ENCODE data around the gene TUBA4A.

Gene TUBA4A

GRCh38 chr2:219223831-219224610 is 29.7 kb downstream of the TUBA4A start:
- DNase-seq (ENCODE audit: insufficient read length) (no peak), FAIRE-seq (no peak)
- no peak for TF ChIP-seq POLR2AphosphoS5 (IDR thresholded peaks at IDR 0.05; ENCODE audit: low read depth, low read length)
- no peak for TF ChIP-seq TAF1 (IDR thresholded peaks at IDR 0.05; ENCODE audit: borderline replicate concordance, low read depth, low read length)
- no peak for TF ChIP-seq POLR2A (IDR thresholded peaks at IDR 0.05; ENCODE audit: low read depth, low read length)

- DNase-seq (ENCODE audit: insufficient read length), result no peak
- TF ChIP-seq TAF1 (IDR thresholded peaks at IDR 0.05; ENCODE audit: borderline replicate concordance, low read depth, low read length) (no peak), POLR2A (IDR thresholded peaks at IDR 0.05; ENCODE audit: low read depth, low read length) (no peak), POLR2AphosphoS5 (IDR thresholded peaks at IDR 0.05; ENCODE audit: low read depth, low read length) (no peak)
Measured at GRCh38 chr2:219221957-219222518, 31.7 kb downstream of the TUBA4A start.

GRCh38 chr2:219220652-219221402 is 32.9 kb downstream of the TUBA4A start:
- FAIRE-seq (no peak), DNase-seq (ENCODE audit: insufficient read length) (no peak)
- TF ChIP-seq POLR2AphosphoS5 (IDR thresholded peaks at IDR 0.05; ENCODE audit: low read depth, low read length) (no peak), POLR2A (IDR thresholded peaks at IDR 0.05; ENCODE audit: low read depth, low read length) (no peak), TAF1 (IDR thresholded peaks at IDR 0.05; ENCODE audit: borderline replicate concordance, low read depth, low read length) (no peak)

More at GRCh38 chr2:219221957-219222518, 31.7 kb downstream of the TUBA4A start:
- FAIRE-seq, result no peak

GRCh38 chr2:219219784-219220532 is 33.8 kb downstream of the TUBA4A start:
- no peak for DNase-seq (ENCODE audit: insufficient read length)
- FAIRE-seq, result no peak
- TF ChIP-seq POLR2A (IDR thresholded peaks at IDR 0.05; ENCODE audit: low read depth, low read length) (no peak), POLR2AphosphoS5 (IDR thresholded peaks at IDR 0.05; ENCODE audit: low read depth, low read length) (no peak), TAF1 (IDR thresholded peaks at IDR 0.05; ENCODE audit: borderline replicate concordance, low read depth, low read length) (no peak)

GRCh38 chr2:219218732-219219701 is 34.7 kb downstream of the TUBA4A start, which contains the start of gene ABCB6:
Gene ABCB6, minus strand, starts transcription at chr2:219218958. Its CDS starts 285 bp downstream, at chr2:219218673.
- DNase-seq (ENCODE audit: insufficient read length) (peak; percentile 98), FAIRE-seq (peak; percentile 97)
- TF ChIP-seq POLR2AphosphoS5 (IDR thresholded peaks at IDR 0.05; ENCODE audit: low read depth, low read length), result peak; percentile 87
- TF ChIP-seq TAF1 (IDR thresholded peaks at IDR 0.05; ENCODE audit: borderline replicate concordance, low read depth, low read length), result peak; percentile 68
- TF ChIP-seq POLR2A (IDR thresholded peaks at IDR 0.05; ENCODE audit: low read depth, low read length), result peak; percentile 91

- DNase-seq (ENCODE audit: insufficient read length), result no peak
- no peak for FAIRE-seq
- no peak for TF ChIP-seq TAF1 (IDR thresholded peaks at IDR 0.05; ENCODE audit: borderline replicate concordance, low read depth, low read length)
- TF ChIP-seq POLR2AphosphoS5 (IDR thresholded peaks at IDR 0.05; ENCODE audit: low read depth, low read length), result no peak
- no peak for TF ChIP-seq POLR2A (IDR thresholded peaks at IDR 0.05; ENCODE audit: low read depth, low read length)
Measured at GRCh38 chr2:219218217-219218731, 35.4 kb downstream of the TUBA4A start.

- no peak for FAIRE-seq
- no peak for DNase-seq (ENCODE audit: insufficient read length)
- TF ChIP-seq POLR2A (IDR thresholded peaks at IDR 0.05; ENCODE audit: low read depth, low read length) (no peak), TAF1 (IDR thresholded peaks at IDR 0.05; ENCODE audit: borderline replicate concordance, low read depth, low read length) (no peak), POLR2AphosphoS5 (IDR thresholded peaks at IDR 0.05; ENCODE audit: low read depth, low read length) (no peak)
Measured at GRCh38 chr2:219216535-219216915, 37.2 kb downstream of the TUBA4A start.

- FAIRE-seq, result no peak
- no peak for DNase-seq (ENCODE audit: insufficient read length)
- TF ChIP-seq POLR2A (IDR thresholded peaks at IDR 0.05; ENCODE audit: low read depth, low read length) (no peak), POLR2AphosphoS5 (IDR thresholded peaks at IDR 0.05; ENCODE audit: low read depth, low read length) (no peak), TAF1 (IDR thresholded peaks at IDR 0.05; ENCODE audit: borderline replicate concordance, low read depth, low read length) (no peak)
Measured at GRCh38 chr2:219215871-219216534, 37.7 kb downstream of the TUBA4A start.

GRCh38 chr2:219214786-219215185 is 38.9 kb downstream of the TUBA4A start:
- TF ChIP-seq POLR2AphosphoS5 (IDR thresholded peaks at IDR 0.05; ENCODE audit: low read depth, low read length) (no peak), TAF1 (IDR thresholded peaks at IDR 0.05; ENCODE audit: borderline replicate concordance, low read depth, low read length) (no peak), POLR2A (IDR thresholded peaks at IDR 0.05; ENCODE audit: low read depth, low read length) (no peak)
- DNase-seq (ENCODE audit: insufficient read length) (no peak), FAIRE-seq (no peak)

All from GM12892 (cell line).